ENCODE measurements around the gene TSPAN4.

TSPAN4 gene

GRCh38 chr11:880447-880846, 37.8 kb downstream of the TSPAN4 start:
- H3K4me1 ChIP-seq (ENCODE audit: insufficient read depth, insufficient read length), result no peaks in the 10 kb centered on the region
- no peak overlapping the region for H3K4me3 ChIP-seq (ENCODE audit: insufficient read length, low read depth)
- peaks cover 73% of the 10 kb centered on the region for H3K36me3 ChIP-seq (ENCODE audit: insufficient read depth, insufficient read length, low read length)
- no peak for TF ChIP-seq YY1 (IDR thresholded peaks at IDR 0.05; ENCODE audit: insufficient read depth, insufficient read length)
- no peak for TF ChIP-seq SUZ12 (IDR thresholded peaks at IDR 0.05; ENCODE audit: extremely low read depth, insufficient read depth, insufficient read length)
- no peak for TF ChIP-seq ZNF274 (IDR thresholded peaks at IDR 0.05; ENCODE audit: low read depth, low read length)
- H3K9ac ChIP-seq (ENCODE audit: insufficient read length, low read depth), result no peak overlapping the region
- no peaks in the 10 kb centered on the region for H3K9me3 ChIP-seq (ENCODE audit: insufficient read depth, low read length)
- no peak for DNase-seq (ENCODE audit: low read depth, low spot score)
- H3K27me3 ChIP-seq (ENCODE audit: insufficient read depth, insufficient read length), result no peaks in the 10 kb centered on the region

- no peak overlapping the region for H3K4me3 ChIP-seq (ENCODE audit: insufficient read length, low read depth)
- no peaks in the 10 kb centered on the region for H3K27me3 ChIP-seq (ENCODE audit: insufficient read depth, insufficient read length)
- TF ChIP-seq ZNF274 (IDR thresholded peaks at IDR 0.05; ENCODE audit: low read depth, low read length), result no peak
- TF ChIP-seq SUZ12 (IDR thresholded peaks at IDR 0.05; ENCODE audit: extremely low read depth, insufficient read depth, insufficient read length), result no peak
- no peak for TF ChIP-seq YY1 (IDR thresholded peaks at IDR 0.05; ENCODE audit: insufficient read depth, insufficient read length)
- no peak for DNase-seq (ENCODE audit: low read depth, low spot score)
- peaks cover 70% of the 10 kb centered on the region for H3K36me3 ChIP-seq (ENCODE audit: insufficient read depth, insufficient read length, low read length)
- no peaks in the 10 kb centered on the region for H3K9me3 ChIP-seq (ENCODE audit: insufficient read depth, low read length)
- H3K9ac ChIP-seq (ENCODE audit: insufficient read length, low read depth), result no peak overlapping the region
- H3K4me1 ChIP-seq (ENCODE audit: insufficient read depth, insufficient read length), result no peaks in the 10 kb centered on the region
Observed at GRCh38 chr11:882596-882995, 39.9 kb downstream of the TSPAN4 start.

- H3K27me3 ChIP-seq (ENCODE audit: insufficient read depth, insufficient read length), result no peaks in the 10 kb centered on the region
- DNase-seq (ENCODE audit: low read depth, low spot score), result no peak
- no peak for TF ChIP-seq SUZ12 (IDR thresholded peaks at IDR 0.05; ENCODE audit: extremely low read depth, insufficient read depth, insufficient read length)
- TF ChIP-seq ZNF274 (IDR thresholded peaks at IDR 0.05; ENCODE audit: low read depth, low read length), result no peak
- TF ChIP-seq YY1 (IDR thresholded peaks at IDR 0.05; ENCODE audit: insufficient read depth, insufficient read length), result no peak
- no peak overlapping the region for H3K4me3 ChIP-seq (ENCODE audit: insufficient read length, low read depth)
- H3K9ac ChIP-seq (ENCODE audit: insufficient read length, low read depth), result no peak overlapping the region
- H3K9me3 ChIP-seq (ENCODE audit: insufficient read depth, low read length), result no peaks in the 10 kb centered on the region
- H3K4me1 ChIP-seq (ENCODE audit: insufficient read depth, insufficient read length), result no peaks in the 10 kb centered on the region
- peaks cover 74% of the 10 kb centered on the region for H3K36me3 ChIP-seq (ENCODE audit: insufficient read depth, insufficient read length, low read length)
Observed at GRCh38 chr11:883527-883926, 40.9 kb downstream of the TSPAN4 start.

- DNase-seq (ENCODE audit: low read depth, low spot score), result no peak
- H3K4me3 ChIP-seq (ENCODE audit: insufficient read length, low read depth), result no peak overlapping the region
- no peaks in the 10 kb centered on the region for H3K9me3 ChIP-seq (ENCODE audit: insufficient read depth, low read length)
- no peaks in the 10 kb centered on the region for H3K27me3 ChIP-seq (ENCODE audit: insufficient read depth, insufficient read length)
- peaks cover 78% of the 10 kb centered on the region for H3K36me3 ChIP-seq (ENCODE audit: insufficient read depth, insufficient read length, low read length)
- H3K9ac ChIP-seq (ENCODE audit: insufficient read length, low read depth), result no peak overlapping the region
- peaks cover 2% of the 10 kb centered on the region for H3K4me1 ChIP-seq (ENCODE audit: insufficient read depth, insufficient read length)
- TF ChIP-seq SUZ12 (IDR thresholded peaks at IDR 0.05; ENCODE audit: extremely low read depth, insufficient read depth, insufficient read length) (no peak), ZNF274 (IDR thresholded peaks at IDR 0.05; ENCODE audit: low read depth, low read length) (no peak), YY1 (IDR thresholded peaks at IDR 0.05; ENCODE audit: insufficient read depth, insufficient read length) (no peak)
Observed at GRCh38 chr11:884578-885070, 42.0 kb downstream of the TSPAN4 start.

GRCh38 chr11:886568-886967, 43.9 kb downstream of the TSPAN4 start:
- H3K4me3 ChIP-seq (ENCODE audit: insufficient read length, low read depth), result no peak overlapping the region
- H3K9me3 ChIP-seq (ENCODE audit: insufficient read depth, low read length), result no peaks in the 10 kb centered on the region
- no peak for TF ChIP-seq SUZ12 (IDR thresholded peaks at IDR 0.05; ENCODE audit: extremely low read depth, insufficient read depth, insufficient read length)
- no peak for TF ChIP-seq ZNF274 (IDR thresholded peaks at IDR 0.05; ENCODE audit: low read depth, low read length)
- TF ChIP-seq YY1 (IDR thresholded peaks at IDR 0.05; ENCODE audit: insufficient read depth, insufficient read length), result no peak
- peaks cover 20% of the 10 kb centered on the region for H3K4me1 ChIP-seq (ENCODE audit: insufficient read depth, insufficient read length)
- H3K27me3 ChIP-seq (ENCODE audit: insufficient read depth, insufficient read length), result no peaks in the 10 kb centered on the region
- DNase-seq (ENCODE audit: low read depth, low spot score), result no peak
- H3K9ac ChIP-seq (ENCODE audit: insufficient read length, low read depth), result no peak overlapping the region
- peaks cover 81% of the 10 kb centered on the region for H3K36me3 ChIP-seq (ENCODE audit: insufficient read depth, insufficient read length, low read length)

GRCh38 chr11:887589-887988, 44.9 kb downstream of the TSPAN4 start:
- Histone ChIP-seq H3K4me1 (ENCODE audit: insufficient read depth, insufficient read length) (peaks cover 26% of the 10 kb centered on the region), H3K9me3 (ENCODE audit: insufficient read depth, low read length) (no peaks in the 10 kb centered on the region), H3K9ac (ENCODE audit: insufficient read length, low read depth) (no peak overlapping the region), H3K36me3 (ENCODE audit: insufficient read depth, insufficient read length, low read length) (peaks cover 83% of the 10 kb centered on the region), H3K27me3 (ENCODE audit: insufficient read depth, insufficient read length) (no peaks in the 10 kb centered on the region), H3K4me3 (ENCODE audit: insufficient read length, low read depth) (no peak overlapping the region)
- no peak for DNase-seq (ENCODE audit: low read depth, low spot score)
- TF ChIP-seq SUZ12 (IDR thresholded peaks at IDR 0.05; ENCODE audit: extremely low read depth, insufficient read depth, insufficient read length), result no peak

GRCh38 chr11:888310-889212, 45.9 kb downstream of the TSPAN4 start:
- no peak for DNase-seq (ENCODE audit: low read depth, low spot score)
- Histone ChIP-seq H3K27me3 (ENCODE audit: insufficient read depth, insufficient read length) (no peaks in the 10 kb centered on the region), H3K4me1 (ENCODE audit: insufficient read depth, insufficient read length) (peaks cover 36% of the 10 kb centered on the region), H3K36me3 (ENCODE audit: insufficient read depth, insufficient read length, low read length) (peaks cover 83% of the 10 kb centered on the region), H3K4me3 (ENCODE audit: insufficient read length, low read depth) (no peak overlapping the region), H3K9me3 (ENCODE audit: insufficient read depth, low read length) (no peaks in the 10 kb centered on the region), H3K9ac (ENCODE audit: insufficient read length, low read depth) (no peak overlapping the region)
- no peak for TF ChIP-seq SUZ12 (IDR thresholded peaks at IDR 0.05; ENCODE audit: extremely low read depth, insufficient read depth, insufficient read length)
- TF ChIP-seq YY1 (IDR thresholded peaks at IDR 0.05; ENCODE audit: insufficient read depth, insufficient read length), result no peak
- TF ChIP-seq ZNF274 (IDR thresholded peaks at IDR 0.05; ENCODE audit: low read depth, low read length), result no peak

All from NT2/D1 (cell line).